A549 (cell line): ENCODE results near the gene ELF4. TPM values are rescaled to one million over a fixed set of nuclear protein-coding genes. Genes with fewer than 3 reads are reported as not detected.

Experiments used
- ATAC-seq, 2 experiments: fragments of 200-7000 bp in 1 of 2; fragments of >200 bp in 1 of 2; cut with Nextera tagmentation in 1 of 2; cut with Tn5 transposase in 1 of 2; 3 replicates each; pipeline versions ENCODE4 v1.8.0 to v1.9.1; 2018 to 2020; ENCODE audit warnings: mild to moderate bottlenecking in 1 of 2, moderate library complexity in 1 of 2
- CTCF ChIA-PET: fragments of 300-600 bp; sonication (Branson Sonifier 250); formaldehyde crosslinking; extraction: SDS; loops from one replicate; lab custom pipeline; 2021; ENCODE audit warnings: antibody characterized with exemption, inconsistent platforms; lab: Yijun Ruan, JAX
- POLR2A ChIA-PET: fragments of 350-600 bp; formaldehyde crosslinking; extraction: SDS; loops from one replicate; lab custom pipeline; 2021; ENCODE audit warnings: antibody characterized with exemption, inconsistent platforms; lab: Yijun Ruan, JAX
- DNase-seq, 2 experiments: peaks; one replicate each; pipeline versions ENCODE4 v3.0.0 to v3.0.0-alpha.2; 2011 to 2016; ENCODE audit warnings: low read depth in 1 of 2, low spot score in 1 of 2
- FAIRE-seq: peaks from 2 replicates; lab custom pipeline; 2011; peaks lifted over from hg19 to GRCh38; lab: Jason Lieb, UNC
- H3K27ac ChIP-seq, 2 experiments: fragments of >200 bp; sonication (Bioruptor Twin); formaldehyde crosslinking; 3 replicates each; pipeline ENCODE4 v1.5.1; 2016 to 2017
- H3K4me1 ChIP-seq: fragments of >200 bp; sonication (Bioruptor Twin); formaldehyde crosslinking; 3 replicates; pipeline ENCODE4 v1.6.1; 2016
- H3K4me2 ChIP-seq: fragments of >200 bp; sonication (Bioruptor Twin); formaldehyde crosslinking; 3 replicates; pipeline ENCODE4 v1.6.1; 2016
- H3K4me3 ChIP-seq: fragments of >200 bp; sonication (Bioruptor Twin); formaldehyde crosslinking; 3 replicates; pipeline ENCODE4 v1.5.1; 2016
- H3K9me3 ChIP-seq: fragments of >200 bp; sonication (Bioruptor Twin); formaldehyde crosslinking; 3 replicates; pipeline ENCODE4 v1.6.1; 2016
- BHLHE40 ChIP-seq: IDR thresholded peaks from 2 replicates; pipeline ENCODE4 v1.6.1; 2012; ENCODE audit warnings: low read depth, low read length, inconsistent platforms
- CHD2 ChIP-seq: fragments of 150-350 bp; IDR thresholded peaks from 2 replicates; pipeline ENCODE4 v1.6.1; 2014; ENCODE audit warnings: low read length; ENCODE audit not compliant: partially characterized antibody
- CHD4 ChIP-seq: fragments of 200-600 bp; sonication (generic); IDR thresholded peaks from 2 replicates; pipeline ENCODE4 v1.6.1; 2016; ENCODE audit warnings: antibody characterized with exemption, mild to moderate bottlenecking, borderline replicate concordance
- ELK1 ChIP-seq: fragments of 150-350 bp; IDR thresholded peaks from 2 replicates; pipeline ENCODE4 v1.6.1; 2014; ENCODE audit warnings: low read depth, mild to moderate bottlenecking, low read length
- EP300 ChIP-seq, 2 experiments: fragments of >200 bp; sonication (Bioruptor Twin); formaldehyde crosslinking; IDR thresholded peaks; 2 replicates in 1 of 2; 3 replicates in 1 of 2; pipeline ENCODE4 v1.6.1; 2016 to 2017
- FOSB ChIP-seq: fragments of 250-450 bp; sonication (Bioruptor Pico); IDR thresholded peaks from 2 replicates; pipeline ENCODE4 v1.5.0; 2020; ENCODE audit warnings: mild to moderate bottlenecking, moderate library complexity
- FOSL2 ChIP-seq, 2 experiments: fragments of 450-650 bp in 1 of 2; fragments of >200 bp in 1 of 2; sonication (Bioruptor Twin) in 1 of 2; formaldehyde crosslinking; IDR thresholded peaks; 2 replicates each; pipeline versions ENCODE4 v1.5.0 to v1.6.1; 2016 to 2020; ENCODE audit warnings: mild to moderate bottlenecking in 1 of 2, moderate library complexity in 1 of 2
- HES2 ChIP-seq: fragments of >200 bp; sonication (Bioruptor Twin); formaldehyde crosslinking; IDR thresholded peaks from 2 replicates; pipeline ENCODE4 v1.6.1; 2016
- HEYL ChIP-seq: fragments of 250-450 bp; sonication (Bioruptor Pico); IDR thresholded peaks from 2 replicates; pipeline ENCODE4 v1.8.0; 2021; ENCODE audit warnings: mild to moderate bottlenecking, moderate library complexity
- KDM1A ChIP-seq: fragments of 200-600 bp; sonication (generic); IDR thresholded peaks from 2 replicates; pipeline ENCODE4 v1.6.1; 2016; ENCODE audit warnings: low read depth, mild to moderate bottlenecking
- MAZ ChIP-seq: fragments of 150-350 bp; IDR thresholded peaks from 2 replicates; pipeline ENCODE4 v1.6.1; 2014; ENCODE audit warnings: antibody characterized with exemption, low read depth, low read length, borderline replicate concordance
- NR3C1 ChIP-seq: fragments of >200 bp; sonication (Bioruptor Twin); formaldehyde crosslinking; IDR thresholded peaks from 3 replicates; pipeline ENCODE4 v1.6.1; 2017
- PHF8 ChIP-seq: fragments of 200-600 bp; sonication (generic); IDR thresholded peaks from 2 replicates; pipeline ENCODE4 v1.6.1; 2016; ENCODE audit warnings: low read depth, mild to moderate bottlenecking, antibody characterized with exemption, moderate library complexity, borderline replicate concordance
- POLR2A ChIP-seq: IDR thresholded peaks from 2 replicates; pipeline ENCODE4 v1.6.1; 2012; ENCODE audit warnings: mild to moderate bottlenecking, low read length
- SMC3 ChIP-seq: fragments of >200 bp; sonication (Bioruptor Twin); formaldehyde crosslinking; IDR thresholded peaks from 3 replicates; pipeline ENCODE4 v1.6.1; 2018; ENCODE audit warnings: inconsistent platforms
- SREBF2 ChIP-seq: fragments of 450-650 bp; IDR thresholded peaks from 2 replicates; pipeline ENCODE4 v1.6.1; 2014; ENCODE audit warnings: mild to moderate bottlenecking, moderate library complexity
- ZFP36 ChIP-seq: fragments of 450-650 bp; IDR thresholded peaks from 2 replicates; pipeline ENCODE4 v1.6.1; 2014; ENCODE audit warnings: borderline replicate concordance; ENCODE audit not compliant: partially characterized antibody
- ZNF302 ChIP-seq: fragments of 250-450 bp; sonication (Bioruptor Pico); IDR thresholded peaks from 2 replicates; pipeline ENCODE4 v1.9.0; 2021; ENCODE audit warnings: inconsistent platforms, mild to moderate bottlenecking, moderate library complexity
- ZSCAN20 ChIP-seq: fragments of 250-450 bp; sonication (Bioruptor Pico); IDR thresholded peaks from 2 replicates; pipeline ENCODE4 v1.8.0; 2022; ENCODE audit warnings: mild to moderate bottlenecking, moderate library complexity
- WGBS: methylation state at CpG from one replicate; pipeline ENCODE4 v1.1.6; 2017; ENCODE audit errors: missing lambda C conversion rate; 5-methylcytosine and 5-hydroxymethylcytosine counted together
- polyA plus RNA-seq, 4 experiments: library from polyadenylated mRNA; depleted of rRNA in 3 of 4; stranded (reverse); fragments of >200 nt; fragmentation: RNase III in 1 of 4; extraction: RNeasy Plus Mini Kit Qiagen cat#74134 plus additional on column Dnase treatment in 1 of 4; gene quantifications; 2 replicates in 3 of 4; 3 replicates in 1 of 4; pipeline ENCODE4 v1.2.3, GENCODE V29; 2011 to 2017

The ELF4 gene
- polyA plus RNA-seq, 2 of the 4 experiments (the other 2 are of a cell fraction): 16.0 to 18.0 TPM

- Histone ChIP-seq H3K27ac (no peak overlapping the region), H3K4me3 (no peak overlapping the region), H3K4me1 (no peaks in the 10 kb centered on the region), H3K9me3 (no peaks in the 10 kb centered on the region), H3K4me2 (no peak overlapping the region)
- WGBS: 96% methylated on average over 3 of the region's 10 CpGs
- ATAC-seq (no peak), FAIRE-seq (no peak), DNase-seq (no peak)
- ChIA-PET POLR2A (no interaction called here), CTCF (no interaction called here)
- TF ChIP-seq MAZ: no peak
- no peak for TF ChIP-seq BHLHE40
- TF ChIP-seq PHF8: no peak
- no peak for TF ChIP-seq CHD4
- TF ChIP-seq FOSL2 (IDR thresholded peaks at IDR 0.05): no peak
- TF ChIP-seq FOSL2 (CRISPR knock-in tag; IDR thresholded peaks at IDR 0.05): no peak
Observed at GRCh38 chrX:130053236-130053635, 57.1 kb downstream of the ELF4 start.

- H3K27ac ChIP-seq: no peak overlapping the region
- ChIA-PET CTCF (interaction anchor here (1.3 kb wide), 1 partner anchor 10 kb away, joined by 6 read pairs; no protein-coding TSS in a partner anchor), POLR2A (no interaction called here)
- H3K4me2 ChIP-seq: no peak overlapping the region
- 89% methylated on average over 11 of the region's 12 CpGs for whole genome bisulfite sequencing
- TF ChIP-seq POLR2A: no peak
- no peak for TF ChIP-seq EP300 (IDR thresholded peaks at IDR 0.05)
- TF ChIP-seq CHD2: no peak
- TF ChIP-seq ZNF302 (CRISPR knock-in tag): no peak
- no peaks in the 10 kb centered on the region for H3K4me1 ChIP-seq
- H3K9me3 ChIP-seq: no peaks in the 10 kb centered on the region
- no peak for DNase-seq
- ATAC-seq: no peak
- FAIRE-seq: no peak
- H3K4me3 ChIP-seq: no peak overlapping the region
Observed at GRCh38 chrX:130051176-130051845, 59.0 kb downstream of the ELF4 start.

- ChIA-PET POLR2A (no interaction called here), CTCF (interaction anchor here (0.8 kb wide), 1 partner anchor 89 kb away, joined by 3 read pairs; no protein-coding TSS in a partner anchor)
- WGBS: 95% methylated on average over 8 of the region's 8 CpGs
- no peak for TF ChIP-seq PHF8
- no peak for TF ChIP-seq ZNF302 (CRISPR knock-in tag)
- TF ChIP-seq SMC3: no peak
- TF ChIP-seq NR3C1: no peak
- no peak for TF ChIP-seq KDM1A
- TF ChIP-seq HES2: no peak
- TF ChIP-seq EP300 (IDR thresholded peaks at IDR 0.05): no peak
- FAIRE-seq (no peak), ATAC-seq (no peak), DNase-seq (no peak)
- H3K4me2 ChIP-seq: no peak overlapping the region
- no peaks in the 10 kb centered on the region for H3K4me1 ChIP-seq
- H3K4me3 ChIP-seq: no peak overlapping the region
- H3K9me3 ChIP-seq: no peaks in the 10 kb centered on the region
- H3K27ac ChIP-seq: no peak overlapping the region
Observed at GRCh38 chrX:130049821-130050220, 60.5 kb downstream of the ELF4 start.

GRCh38 chrX:130048686-130049222 lies 61.5 kb downstream of the ELF4 start:
- Histone ChIP-seq H3K4me2 (no peak overlapping the region), H3K4me3 (no peak overlapping the region), H3K9me3 (no peaks in the 10 kb centered on the region), H3K27ac (no peak overlapping the region), H3K4me1 (no peaks in the 10 kb centered on the region)
- no peak for TF ChIP-seq ZSCAN20 (CRISPR knock-in tag)
- TF ChIP-seq ZFP36: no peak
- no peak for TF ChIP-seq SREBF2
- CTCF ChIA-PET: interaction anchor here (0.8 to 2.4 kb wide), 3 partner anchors 12 to 123 kb away, joined by 3 to 6 read pairs (median 5); no protein-coding TSS in a partner anchor
- 93% methylated on average over 4 of the region's 4 CpGs for WGBS
- FAIRE-seq (peak; percentile 18), DNase-seq (no peak), ATAC-seq (no peak)
- POLR2A ChIA-PET: no interaction called here

GRCh38 chrX:130047416-130047815 lies 62.9 kb downstream of the ELF4 start:
- H3K9me3 ChIP-seq: no peaks in the 10 kb centered on the region
- no peak overlapping the region for H3K4me3 ChIP-seq
- 96% methylated on average over 5 of the region's 5 CpGs for WGBS
- H3K4me1 ChIP-seq: no peaks in the 10 kb centered on the region
- POLR2A ChIA-PET: no interaction called here
- no peak for DNase-seq
- FAIRE-seq: no peak
- TF ChIP-seq SREBF2 (no peak), HEYL (CRISPR knock-in tag) (no peak), FOSB (no peak), ELK1 (no peak)
- ATAC-seq: no peak
- H3K4me2 ChIP-seq: no peak overlapping the region
- CTCF ChIA-PET: interaction anchor here (1.7 to 2.4 kb wide), 2 partner anchors 13 to 122 kb away, joined by 5 to 6 read pairs; no protein-coding TSS in a partner anchor
- no peak overlapping the region for H3K27ac ChIP-seq
